ENCODE data around the gene MTPN. TPM values are rescaled to one million over a fixed set of nuclear protein-coding genes. Genes with fewer than 3 reads are reported as not detected.
A peak's percentile ranks its signal among the peaks of the same experiment; 100 is the strongest.

Gene MTPN
- polyA plus RNA-seq, 3 donors: 73.6 to 156 (median 142) TPM

DNA sequence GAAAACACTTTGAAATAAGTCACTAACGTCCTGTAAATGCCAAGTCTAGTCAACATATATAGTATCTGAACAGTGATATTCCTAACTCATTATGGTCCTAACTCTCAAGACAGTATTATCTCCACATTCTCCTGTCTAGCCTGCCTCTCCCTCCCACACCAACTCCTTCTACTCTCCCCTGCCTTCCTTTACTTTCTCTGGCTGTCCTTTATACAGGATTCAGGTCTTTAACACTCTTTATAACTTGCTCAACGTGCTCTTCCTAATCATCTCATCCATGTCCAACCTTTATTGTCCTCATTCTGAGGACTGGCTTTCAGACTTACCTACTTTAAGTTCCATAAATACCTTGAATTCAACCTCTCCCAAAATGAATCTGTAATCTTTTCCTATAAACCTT is 42.5 kb downstream of the MTPN start:
- peaks cover 11 to 13% of the 10 kb centered on the region in 2 donors for H3K4me1 ChIP-seq (ENCODE audit: control insufficient read depth in 1 of 2, insufficient read depth in 2 of 2, low read length in 2 of 2)
- no peak for DNase-seq
- no peak overlapping the region for H3K4me2 ChIP-seq (replicated peaks; ENCODE audit: extremely low read depth, low read length, poor library complexity, severe bottlenecking)
- Mint-ChIP-seq H3K27ac (peak overlapping the region in 4 of 7 donors; percentile 1 to 67 (median 29)), H3K36me3 (peaks cover 18 to 33% of the 10 kb centered on the region in 2 donors), H3K27me3 (ENCODE audit: low read depth in 3 of 3) (peaks cover 0 to 1% (median 0%) of the 10 kb centered on the region in 3 donors), H3K4me3 (no peak overlapping the region), H3K9me3 (no peaks in the 10 kb centered on the region), H3K4me1 (peaks cover 40% of the 10 kb centered on the region)
- no peaks in the 10 kb centered on the region for H3K27me3 ChIP-seq (ENCODE audit: control insufficient read depth in 2 of 2, insufficient read depth in 2 of 2, low read length in 2 of 2)
- intact Hi-C loops (cut with micrococcal nuclease): no loop called here
- H3K36me3 ChIP-seq (replicated peaks in 1 of 2; ENCODE audit: control insufficient read depth in 1 of 2, insufficient read depth in 2 of 2, low read length in 2 of 2): peaks cover 11 to 36% of the 10 kb centered on the region in 2 donors
- TF ChIP-seq, protein P1, sequence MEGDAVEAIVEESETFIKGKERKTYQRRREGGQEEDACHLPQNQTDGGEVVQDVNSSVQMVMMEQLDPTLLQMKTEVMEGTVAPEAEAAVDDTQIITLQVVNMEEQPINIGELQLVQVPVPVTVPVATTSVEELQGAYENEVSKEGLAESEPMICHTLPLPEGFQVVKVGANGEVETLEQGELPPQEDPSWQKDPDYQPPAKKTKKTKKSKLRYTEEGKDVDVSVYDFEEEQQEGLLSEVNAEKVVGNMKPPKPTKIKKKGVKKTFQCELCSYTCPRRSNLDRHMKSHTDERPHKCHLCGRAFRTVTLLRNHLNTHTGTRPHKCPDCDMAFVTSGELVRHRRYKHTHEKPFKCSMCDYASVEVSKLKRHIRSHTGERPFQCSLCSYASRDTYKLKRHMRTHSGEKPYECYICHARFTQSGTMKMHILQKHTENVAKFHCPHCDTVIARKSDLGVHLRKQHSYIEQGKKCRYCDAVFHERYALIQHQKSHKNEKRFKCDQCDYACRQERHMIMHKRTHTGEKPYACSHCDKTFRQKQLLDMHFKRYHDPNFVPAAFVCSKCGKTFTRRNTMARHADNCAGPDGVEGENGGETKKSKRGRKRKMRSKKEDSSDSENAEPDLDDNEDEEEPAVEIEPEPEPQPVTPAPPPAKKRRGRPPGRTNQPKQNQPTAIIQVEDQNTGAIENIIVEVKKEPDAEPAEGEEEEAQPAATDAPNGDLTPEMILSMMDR (IDR thresholded peaks at IDR 0.05): no peak
- H3K9me3 ChIP-seq (replicated peaks in 1 of 2; ENCODE audit: control insufficient read depth in 1 of 2, insufficient read depth in 1 of 2, low read length in 2 of 2): no peaks in the 10 kb centered on the region
- no peak overlapping the region for H3K4me3 ChIP-seq (replicated peaks in 1 of 3; ENCODE audit: low read depth in 2 of 3, low read length in 3 of 3)
- peaks cover 91% of the 10 kb centered on the region for H3K79me2 ChIP-seq (ENCODE audit: insufficient read depth, low read length)
- H4K20me1 ChIP-seq (ENCODE audit: insufficient read depth, low read length): peaks cover 99% of the 10 kb centered on the region
- H2AFZ ChIP-seq (ENCODE audit: insufficient read depth, low read depth, low read length, poor library complexity, severe bottlenecking): no peak overlapping the region
- peak overlapping the region in 1 of 2 donors; percentile 67 for H3K27ac ChIP-seq (ENCODE audit: low read depth in 1 of 2, low read length in 2 of 2)
- WGBS (ENCODE audit: insufficient coverage): 86% methylated on average over 2 of the region's 2 CpGs
- H3K9ac ChIP-seq (ENCODE audit: insufficient read depth, low read length, poor library complexity, severe bottlenecking): no peak overlapping the region

DNA sequence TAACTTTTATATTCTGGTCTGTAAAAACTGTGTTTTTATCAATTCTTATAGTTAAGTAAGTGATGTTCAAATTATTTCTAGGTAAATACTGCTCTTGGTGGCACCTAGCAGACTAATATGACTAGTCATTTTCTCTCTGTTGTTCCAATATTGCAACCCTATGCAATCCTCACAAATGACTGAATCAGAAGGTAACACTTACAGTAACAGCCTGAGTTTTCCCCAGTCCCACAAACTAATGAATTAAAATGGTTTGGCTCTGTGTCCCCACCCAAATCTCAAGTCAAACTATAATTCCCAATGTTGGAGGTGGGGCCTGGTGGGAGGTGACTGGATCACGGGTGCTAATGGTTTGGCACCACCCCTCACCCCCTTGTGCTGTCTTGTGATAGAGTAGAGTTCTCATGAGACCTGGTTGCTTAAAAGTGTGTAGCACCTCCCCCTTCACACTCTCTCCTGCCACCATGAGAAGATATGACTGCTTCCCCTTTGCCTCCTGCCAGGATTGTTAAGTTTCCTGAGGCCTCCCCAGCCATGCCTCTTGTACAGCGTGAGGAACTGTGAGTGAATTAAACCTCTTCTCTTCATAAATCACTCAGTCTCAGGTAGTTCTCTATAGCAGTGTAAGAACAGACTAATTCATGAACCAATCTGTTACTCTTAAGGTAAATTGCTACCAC is 43.5 kb downstream of the MTPN start:
- peak overlapping the region in 1 of 2 donors; percentile 67 for H3K27ac ChIP-seq (ENCODE audit: low read depth in 1 of 2, low read length in 2 of 2)
- no peaks in the 10 kb centered on the region for H3K9me3 ChIP-seq (replicated peaks in 1 of 2; ENCODE audit: control insufficient read depth in 1 of 2, insufficient read depth in 1 of 2, low read length in 2 of 2)
- WGBS (ENCODE audit: insufficient coverage): no CpG with 5 or more reads among the region's 2 CpGs
- peaks cover 100% of the 10 kb centered on the region for H4K20me1 ChIP-seq (ENCODE audit: insufficient read depth, low read length)
- Mint-ChIP-seq H3K27me3 (ENCODE audit: low read depth in 3 of 3) (peaks cover 0 to 1% (median 0%) of the 10 kb centered on the region in 3 donors), H3K9me3 (no peaks in the 10 kb centered on the region), H3K36me3 (peaks cover 21 to 34% of the 10 kb centered on the region in 2 donors), H3K4me3 (no peak overlapping the region), H3K27ac (peak overlapping the region; percentile 55 to 88 (median 83)), H3K4me1 (peaks cover 37% of the 10 kb centered on the region)
- H3K27me3 ChIP-seq (ENCODE audit: control insufficient read depth in 2 of 2, insufficient read depth in 2 of 2, low read length in 2 of 2): no peaks in the 10 kb centered on the region
- H3K4me2 ChIP-seq (replicated peaks; ENCODE audit: extremely low read depth, low read length, poor library complexity, severe bottlenecking): no peak overlapping the region
- no peak for DNase-seq
- intact Hi-C loops (cut with micrococcal nuclease): no loop called here
- H3K9ac ChIP-seq (ENCODE audit: insufficient read depth, low read length, poor library complexity, severe bottlenecking): no peak overlapping the region
- peaks cover 88% of the 10 kb centered on the region for H3K79me2 ChIP-seq (ENCODE audit: insufficient read depth, low read length)
- peaks cover 11 to 13% of the 10 kb centered on the region in 2 donors for H3K4me1 ChIP-seq (ENCODE audit: control insufficient read depth in 1 of 2, insufficient read depth in 2 of 2, low read length in 2 of 2)
- no peak overlapping the region for H2AFZ ChIP-seq (ENCODE audit: insufficient read depth, low read depth, low read length, poor library complexity, severe bottlenecking)
- H3K4me3 ChIP-seq (replicated peaks in 1 of 3; ENCODE audit: low read depth in 2 of 3, low read length in 3 of 3): no peak overlapping the region
- TF ChIP-seq, protein P1 (IDR thresholded peaks at IDR 0.05): no peak
- peaks cover 21 to 40% of the 10 kb centered on the region in 2 donors for H3K36me3 ChIP-seq (replicated peaks in 1 of 2; ENCODE audit: control insufficient read depth in 1 of 2, insufficient read depth in 2 of 2, low read length in 2 of 2)

All from CD14-positive monocyte (primary cell).